Non-pigmented ciliary epithelial cell (primary cell): ENCODE measurements around the gene FMNL3.
"Not testable (repeated sequence)": the region's sequence is repeated elsewhere in the genome, so short reads cannot be mapped to it uniquely, and the experiment has no call there.

Experiments used
- DNase-seq: peaks from one replicate; pipeline ENCODE4 v3.0.0-alpha.2; 2010; ENCODE audit warnings: low read depth

Gene FMNL3

GRCh38 chr12:49627752-49628360 lies 79.3 kb downstream of the FMNL3 start:
- DNase-seq: no peak

- no peak for DNase-seq
These were observed 80.4 kb downstream of the FMNL3 start for GRCh38 chr12:49626836-49627235.

GRCh38 chr12:49626169-49626835 lies 80.9 kb downstream of the FMNL3 start:
- DNase-seq: no peak

- no peak for DNase-seq
These were observed 82.2 kb downstream of the FMNL3 start for GRCh38 chr12:49624921-49625577.

- DNase-seq: no peak
These were observed 83.9 kb downstream of the FMNL3 start, which contains the start of gene PRPF40B for GRCh38 chr12:49623142-49623904. Gene PRPF40B (plus strand): TSS chr12:49623561. CDS start chr12:49623591, 30 bp downstream.

- no peak for DNase-seq
These were observed 84.6 kb downstream of the FMNL3 start for GRCh38 chr12:49622501-49623141.

- DNase-seq: no peak
These were observed 85.3 kb downstream of the FMNL3 start for GRCh38 chr12:49621651-49622500.

GRCh38 chr12:49619286-49619685 lies 87.9 kb downstream of the FMNL3 start:
- DNase-seq: no peak

GRCh38 chr12:49618576-49618975 lies 88.6 kb downstream of the FMNL3 start:
- no peak for DNase-seq

- DNase-seq: no peak
These were observed 90.5 kb downstream of the FMNL3 start for GRCh38 chr12:49616533-49617219.

- DNase-seq: no peak
These were observed 91.5 kb downstream of the FMNL3 start for GRCh38 chr12:49615725-49616124.

GRCh38 chr12:49612210-49612609 lies 95.0 kb downstream of the FMNL3 start:
- no peak for DNase-seq

- DNase-seq: not testable (repeated sequence)
These were observed 96.4 kb downstream of the FMNL3 start for GRCh38 chr12:49610785-49611184.

- no peak for DNase-seq
These were observed 97.4 kb downstream of the FMNL3 start for GRCh38 chr12:49609875-49610154.

GRCh38 chr12:49609059-49609874 lies 97.9 kb downstream of the FMNL3 start:
- no peak for DNase-seq

GRCh38 chr12:49605539-49605938 lies 101.7 kb downstream of the FMNL3 start, which contains the start of gene FAM186B:
Gene FAM186B (minus strand): TSS chr12:49605639. CDS start chr12:49605477, 162 bp downstream.
- DNase-seq: not testable (repeated sequence)

GRCh38 chr12:49604856-49605255 lies 102.3 kb downstream of the FMNL3 start:
- DNase-seq: no peak

- no peak for DNase-seq
These were observed 103.5 kb downstream of the FMNL3 start for GRCh38 chr12:49603721-49604120.

GRCh38 chr12:49599961-49600360 lies 107.2 kb downstream of the FMNL3 start:
- DNase-seq: no peak

GRCh38 chr12:49598527-49598926 lies 108.7 kb downstream of the FMNL3 start:
- no peak for DNase-seq
